Stimulated activated CD8-positive, alpha-beta memory T cell treated with anti-CD3 and anti-CD28 coated beads, Interleukin-12 subunit alpha, Interleukin-12 subunit beta, amount 100 ng/mL, for 1 hour (primary cell): ENCODE results near the gene DNAH8.

Experiments used
- DNase-seq: peaks from one replicate; pipeline ENCODE4 v3.0.0-alpha.2; 2020; ENCODE audit warnings: low read depth

Gene DNAH8

GRCh38 chr6:39053854-39054576, 338.9 kb downstream of the DNAH8 start:
- DNase-seq, result no peak

- no peak for DNase-seq
Measured at GRCh38 chr6:39054577-39055142, 339.5 kb downstream of the DNAH8 start.

DNA sequence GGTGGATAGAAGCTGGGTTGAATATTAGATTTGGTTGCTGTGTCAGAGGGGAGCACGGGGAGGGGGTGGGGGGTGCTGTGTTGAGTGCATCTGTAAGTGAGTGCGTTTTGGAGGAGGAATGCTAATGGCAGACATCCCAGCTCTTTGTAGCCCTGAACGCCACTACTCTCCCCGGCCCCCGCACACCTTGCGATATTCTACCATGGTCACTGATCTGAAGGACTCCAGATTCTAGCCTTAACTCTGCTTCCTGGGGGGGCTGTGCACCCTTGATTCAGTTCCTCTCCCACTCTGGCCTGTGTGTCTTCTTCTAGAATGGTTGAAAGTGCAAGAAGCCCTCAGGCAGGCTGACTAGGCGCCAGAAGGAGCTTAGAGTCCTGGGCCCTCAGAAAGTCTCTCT, 340.6 kb downstream of the DNAH8 start:
- DNase-seq, result no peak

DNA sequence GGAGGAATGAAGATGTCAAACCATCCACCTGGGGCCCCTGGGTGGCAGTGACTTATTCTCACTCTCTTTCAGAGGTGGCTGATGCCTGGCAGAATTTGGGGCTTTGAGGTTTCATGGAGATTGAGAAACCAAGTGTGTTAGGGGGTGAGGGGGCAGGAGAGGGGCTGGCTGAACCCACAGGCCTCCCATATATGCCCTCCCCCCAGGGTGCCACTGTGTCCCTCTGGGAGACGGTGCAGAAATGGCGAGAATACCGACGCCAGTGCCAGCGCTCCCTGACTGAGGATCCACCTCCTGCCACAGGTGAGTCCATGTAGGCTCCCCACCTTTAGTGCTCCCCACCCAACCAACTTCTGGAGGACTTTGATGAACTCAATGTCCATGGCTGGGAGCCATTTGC, 341.1 kb downstream of the DNAH8 start:
- DNase-seq, result no peak

- DNase-seq, result no peak
Measured at GRCh38 chr6:39056681-39057080, 341.6 kb downstream of the DNAH8 start.

- DNase-seq, result no peak
Measured at GRCh38 chr6:39057251-39058155, 342.4 kb downstream of the DNAH8 start.

DNA sequence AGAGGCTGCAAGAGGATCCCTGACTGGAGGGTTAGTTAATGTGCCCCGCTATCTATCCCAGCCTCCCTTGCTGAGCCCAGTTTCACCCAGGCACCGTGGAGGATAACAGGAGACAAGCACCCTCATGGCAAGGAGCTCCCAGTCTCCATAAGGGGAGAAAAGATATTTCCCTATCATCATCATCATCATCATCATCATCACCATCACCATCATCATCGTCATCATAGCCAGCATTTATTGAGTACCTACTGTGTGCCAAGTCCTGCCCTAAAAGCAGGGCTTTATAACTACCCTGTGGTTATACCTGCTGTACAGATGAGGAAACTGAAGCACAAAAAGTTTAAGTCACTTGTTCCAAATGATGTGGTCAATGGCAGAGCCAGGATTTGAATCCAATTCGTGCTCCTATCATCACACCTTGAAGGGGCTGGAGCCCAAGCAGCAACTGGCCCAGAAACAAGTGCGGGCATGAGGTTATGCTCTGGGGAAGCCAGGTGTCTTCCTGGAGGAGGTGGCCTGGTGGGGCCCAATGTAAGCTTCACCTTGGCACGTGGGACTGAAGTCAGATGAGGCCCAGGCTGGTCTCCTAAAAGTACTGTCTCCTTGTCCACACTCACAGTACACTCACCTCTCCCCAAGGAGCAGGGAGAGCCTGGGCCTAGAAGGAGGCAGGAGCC, 343.5 kb downstream of the DNAH8 start:
- DNase-seq, result no peak

GRCh38 chr6:39059496-39060310, 344.6 kb downstream of the DNAH8 start:
- DNase-seq, result no peak

- DNase-seq, result no peak
Measured at GRCh38 chr6:39060467-39061160, 345.5 kb downstream of the DNAH8 start.

DNA sequence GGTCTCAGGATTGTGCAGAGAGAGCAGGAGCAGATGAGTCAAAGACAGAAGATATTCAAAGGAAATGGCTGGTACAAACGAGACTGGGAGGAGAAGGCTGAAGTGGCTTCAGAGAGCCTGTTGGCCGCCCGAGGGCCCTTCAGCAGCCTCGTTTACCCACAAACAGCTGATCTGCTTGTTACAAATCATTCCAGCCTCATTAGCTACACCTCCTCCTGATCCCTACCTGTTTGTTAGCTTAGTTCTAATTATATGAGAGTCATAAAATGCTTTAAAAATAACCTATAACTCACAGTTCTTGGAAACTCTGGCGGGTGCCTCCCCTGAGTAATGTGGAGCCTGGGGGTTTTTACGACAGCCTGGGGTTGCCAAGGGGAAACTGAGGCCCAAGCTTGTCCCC, 346.1 kb downstream of the DNAH8 start:
- no peak for DNase-seq

GRCh38 chr6:39061588-39061987, 346.5 kb downstream of the DNAH8 start:
- no peak for DNase-seq

DNA sequence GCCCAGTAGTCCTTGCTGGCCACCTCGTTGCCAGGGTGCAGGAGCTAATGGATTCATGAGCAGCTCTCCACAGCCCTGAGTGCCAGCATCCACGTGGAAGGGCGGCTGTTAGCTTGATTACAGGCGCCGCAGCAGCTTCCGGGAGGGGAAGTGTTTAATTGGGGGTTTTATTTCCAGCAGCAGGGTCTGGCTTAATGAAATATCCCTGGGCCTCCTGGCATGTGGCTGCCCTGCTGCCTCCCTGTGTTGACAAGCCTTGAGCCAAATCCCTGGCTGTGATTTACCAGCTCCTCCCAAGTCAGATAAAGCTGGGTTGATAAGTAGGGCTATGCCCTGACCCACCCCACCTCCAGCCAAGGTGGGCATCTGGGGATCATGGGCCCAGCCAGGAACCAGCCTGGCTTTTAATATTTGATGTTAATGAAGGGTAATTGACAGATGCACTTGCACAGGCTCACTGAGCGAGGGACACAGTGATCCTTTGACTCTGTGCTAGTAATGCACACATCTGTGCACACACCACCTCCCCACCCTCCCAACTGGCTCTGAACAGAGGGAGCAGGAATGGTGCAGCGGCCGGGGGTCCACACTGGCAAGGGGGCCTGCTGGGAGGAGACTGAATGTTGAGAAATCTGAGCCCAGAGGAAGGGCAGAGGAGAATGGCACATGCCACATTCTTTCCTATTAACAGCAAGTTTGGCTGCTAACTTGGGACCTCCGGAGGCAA, 347.1 kb downstream of the DNAH8 start:
- no peak for DNase-seq

GRCh38 chr6:39063526-39063925, 348.4 kb downstream of the DNAH8 start:
- DNase-seq, result no peak

DNA sequence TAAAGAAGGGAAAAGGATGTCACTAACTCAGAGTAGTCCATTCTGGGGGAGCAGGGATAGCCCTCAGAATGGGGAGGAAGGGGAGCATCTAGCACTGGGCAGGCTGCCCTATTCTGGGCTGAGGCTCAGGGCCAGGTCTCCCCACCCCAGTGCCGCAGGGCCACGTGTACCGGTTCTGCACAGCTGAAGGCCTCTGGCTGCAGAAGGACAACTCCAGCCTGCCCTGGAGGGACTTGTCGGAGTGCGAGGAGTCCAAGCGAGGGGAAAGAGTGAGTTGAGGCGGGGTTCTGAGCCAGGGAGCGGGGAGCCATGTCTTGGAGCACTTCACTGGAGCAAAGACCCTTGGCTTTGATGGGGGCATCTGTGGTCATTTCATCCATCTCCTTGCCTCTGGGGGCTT, 350.4 kb downstream of the DNAH8 start:
- DNase-seq, result no peak

DNA sequence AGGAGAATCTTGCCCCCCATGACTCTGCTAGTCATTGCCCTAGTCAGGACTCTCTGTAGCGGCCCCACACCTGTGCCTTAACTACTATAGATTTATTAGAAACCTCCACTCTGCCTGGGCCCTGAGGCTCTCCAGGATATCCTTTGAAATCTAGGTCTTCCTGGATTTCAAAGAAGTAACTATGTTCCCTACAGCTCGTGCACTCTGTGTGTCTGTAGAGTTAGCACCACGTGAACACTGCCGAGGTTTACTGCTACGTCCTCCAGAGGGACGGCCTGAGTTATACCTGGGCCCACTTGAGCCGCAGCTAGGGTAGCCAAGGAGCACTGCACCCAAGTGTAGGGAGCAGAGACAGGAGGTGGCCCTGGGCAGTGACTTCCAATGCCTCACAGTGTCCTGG, 353.3 kb downstream of the DNAH8 start:
- no peak for DNase-seq

- DNase-seq, result no peak
Measured at GRCh38 chr6:39072830-39073229, 357.7 kb downstream of the DNAH8 start.

- DNase-seq, result no peak
Measured at GRCh38 chr6:39073471-39074355, 358.6 kb downstream of the DNAH8 start.

DNA sequence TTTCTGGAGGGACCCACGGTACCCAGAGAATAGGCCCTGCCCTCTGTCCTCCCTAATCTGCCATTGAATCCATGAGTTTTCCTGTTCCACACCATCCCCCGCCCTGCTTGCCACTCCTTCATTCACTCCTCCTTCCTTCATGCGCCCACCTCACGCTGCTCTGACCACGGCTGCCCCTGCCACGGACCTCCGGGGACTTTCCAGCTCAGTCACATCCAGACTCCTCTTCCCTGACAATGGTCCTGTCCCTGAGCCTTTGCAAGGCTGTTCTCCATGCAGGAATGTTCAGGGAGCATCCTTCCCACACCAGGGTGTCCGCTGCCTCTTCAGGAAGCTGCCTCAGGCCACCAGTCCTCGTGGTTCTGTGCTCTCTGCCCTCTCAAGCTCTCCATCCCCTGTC, 359.4 kb downstream of the DNAH8 start:
- DNase-seq, result no peak

DNA sequence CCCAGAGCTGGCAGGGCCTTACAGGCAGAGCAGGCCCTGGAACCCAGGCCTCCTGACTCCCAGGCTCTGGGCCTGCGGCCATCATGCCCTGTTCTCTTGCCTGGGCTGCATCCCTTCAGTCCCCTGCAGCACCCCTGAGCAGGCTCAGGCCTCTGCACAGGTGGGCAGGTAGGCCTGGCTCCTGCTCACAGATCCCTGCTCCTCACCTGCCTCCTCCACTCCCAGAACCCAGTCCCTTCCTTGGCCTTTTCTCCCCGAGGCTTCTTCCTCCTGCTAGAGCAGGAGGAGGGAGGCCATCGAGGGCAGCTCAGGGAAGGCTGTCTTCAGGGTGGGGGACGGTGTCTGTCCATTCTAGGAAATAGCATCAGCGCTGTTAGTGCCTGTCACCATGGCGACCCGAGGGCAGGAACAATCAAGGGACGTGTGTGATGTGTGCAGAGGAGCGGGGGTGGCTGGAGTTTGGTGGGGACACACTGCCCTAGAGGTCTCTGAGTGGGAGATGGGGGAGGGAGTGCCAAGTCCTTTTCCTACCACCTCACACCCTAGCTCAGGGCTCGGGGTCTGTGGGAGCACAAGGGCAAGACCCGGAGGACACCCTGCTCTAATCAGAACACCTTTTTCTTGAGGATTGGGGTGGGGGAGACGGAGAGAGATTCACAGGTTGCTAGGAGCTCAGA, 360.0 kb downstream of the DNAH8 start:
- DNase-seq, result no peak
